Neural cell (in vitro differentiated cells): ENCODE data around the gene ZNF513. TPM values are rescaled to one million over a fixed set of nuclear protein-coding genes. Genes with fewer than 3 reads are reported as not detected.
A peak's percentile ranks its signal among the peaks of the same experiment; 100 is the strongest.

Source experiments
- H2AFZ ChIP-seq: fragments of 200-600, 300-800 bp; sonication (generic), shearing (Covaris generic); 2 replicates; pipeline ENCODE4 v1.6.0; 2014; ENCODE audit warnings: low read depth, mild to moderate bottlenecking, antibody characterized with exemption, low read length, moderate library complexity
- H3F3A ChIP-seq: fragments of 200-600 bp; shearing (Covaris generic); 2 replicates; pipeline ENCODE4 v1.6.1; 2016; ENCODE audit warnings: mild to moderate bottlenecking, moderate library complexity, mixed read lengths, antibody characterized with exemption, low read length; ENCODE audit not compliant: insufficient read depth, poor library complexity, severe bottlenecking
- H3K27ac ChIP-seq: fragments of 200-600, 300-800 bp; sonication (generic), shearing (Covaris generic); 2 replicates; pipeline ENCODE4 v1.5.1; 2014; ENCODE audit warnings: mild to moderate bottlenecking, low read length, moderate library complexity
- H3K27me3 ChIP-seq: fragments of 300-800, 200-600 bp; sonication (generic), shearing (Covaris generic); 2 replicates; pipeline ENCODE4 v1.6.0; 2014; ENCODE audit warnings: mild to moderate bottlenecking, low read depth, low read length, moderate library complexity; ENCODE audit not compliant: insufficient read depth
- H3K36me3 ChIP-seq: fragments of 300-800, 200-600 bp; sonication (generic), shearing (Covaris generic); 2 replicates; pipeline ENCODE4 v1.5.1; 2014; ENCODE audit warnings: mild to moderate bottlenecking, antibody characterized with exemption, low read length, moderate library complexity; ENCODE audit not compliant: insufficient read depth
- H3K4me2 ChIP-seq: fragments of 300-800, 200-600 bp; sonication (generic), shearing (Covaris generic); 2 replicates; pipeline ENCODE4 v1.6.0; 2014; ENCODE audit warnings: mild to moderate bottlenecking, low read length
- H3K4me3 ChIP-seq: fragments of 300-800, 200-600 bp; sonication (generic), shearing (Covaris generic); 2 replicates; pipeline ENCODE4 v1.5.1; 2014; ENCODE audit warnings: mild to moderate bottlenecking, low read length, moderate library complexity
- H3K79me2 ChIP-seq: fragments of 200-600 bp; shearing (Covaris generic); replicated peaks from 2 replicates; pipeline ENCODE4 v1.6.0; 2014; ENCODE audit warnings: mild to moderate bottlenecking, low read length, moderate library complexity; ENCODE audit not compliant: insufficient read depth
- H3K9ac ChIP-seq: fragments of 300-800, 200-600 bp; sonication (generic), shearing (Covaris generic); 2 replicates; pipeline ENCODE4 v1.6.1; 2016; ENCODE audit warnings: mild to moderate bottlenecking, low read length, mixed read lengths
- H3K9me2 ChIP-seq: fragments of 200-600 bp; shearing (Covaris generic); 2 replicates; pipeline ENCODE4 v1.6.1; 2016; ENCODE audit warnings: mild to moderate bottlenecking, low read length, mixed read lengths; ENCODE audit not compliant: insufficient read depth
- H3K9me3 ChIP-seq: fragments of 200-600, 300-800 bp; sonication (generic), shearing (Covaris generic); 2 replicates; pipeline ENCODE4 v1.6.1; 2016; ENCODE audit warnings: mild to moderate bottlenecking, mixed run types, low read length, moderate library complexity, mixed read lengths
- H4K20me1 ChIP-seq: fragments of 200-600 bp; shearing (Covaris generic); 2 replicates; pipeline ENCODE4 v1.6.1; 2016; ENCODE audit warnings: mild to moderate bottlenecking, mixed run types; ENCODE audit not compliant: insufficient read depth
- CTCF ChIP-seq: fragments of 450-650 bp; IDR thresholded peaks from 2 replicates; pipeline ENCODE4 v1.5.1; 2014; ENCODE audit warnings: antibody characterized with exemption, mild to moderate bottlenecking, moderate library complexity; ENCODE audit not compliant: poor library complexity, severe bottlenecking
- EP300 ChIP-seq: fragments of 450-650 bp; conservative IDR thresholded peaks from 2 replicates; pipeline ENCODE4 v1.6.1; 2014; ENCODE audit warnings: antibody characterized with exemption, mild to moderate bottlenecking, moderate library complexity; ENCODE audit not compliant: poor library complexity, severe bottlenecking
- EZH2 ChIP-seq: fragments of 200-600, 300-800 bp; shearing (Covaris generic), sonication (generic); IDR thresholded peaks from 2 replicates; pipeline ENCODE4 v1.6.1; 2014; ENCODE audit warnings: antibody characterized with exemption, low read length, borderline replicate concordance, mild to moderate bottlenecking; ENCODE audit not compliant: insufficient read depth, poor library complexity, severe bottlenecking
- MXI1 ChIP-seq: fragments of 450-650 bp; conservative IDR thresholded peaks from 2 replicates; pipeline ENCODE4 v1.6.1; 2014; ENCODE audit warnings: antibody characterized with exemption, mild to moderate bottlenecking; ENCODE audit not compliant: poor library complexity, severe bottlenecking
- POLR2AphosphoS5 ChIP-seq: IDR thresholded peaks from 2 replicates; pipeline ENCODE4 v1.6.1; 2012
- RAD21 ChIP-seq: fragments of 450-650 bp; conservative IDR thresholded peaks from 2 replicates; pipeline ENCODE4 v1.6.1; 2014; ENCODE audit warnings: antibody characterized with exemption, mild to moderate bottlenecking, moderate library complexity
- SMC3 ChIP-seq: fragments of 450-650 bp; conservative IDR thresholded peaks from 2 replicates; pipeline ENCODE4 v1.6.1; 2014; ENCODE audit warnings: antibody characterized with exemption, mild to moderate bottlenecking, moderate library complexity; ENCODE audit not compliant: poor library complexity
- TAF1 ChIP-seq: IDR thresholded peaks from 2 replicates; pipeline ENCODE4 v1.6.1; 2012; ENCODE audit warnings: low read depth
- polyA plus RNA-seq: library from polyadenylated mRNA; depleted of rRNA; stranded (reverse); fragments of >200 nt; gene quantifications from 2 replicates; pipeline ENCODE4 v1.2.3, GENCODE V29; 2014
- TF ChIP-seq, protein P1 (sequence below): IDR thresholded peaks from 2 replicates; pipeline ENCODE4 v1.6.1; 2012; ENCODE audit warnings: borderline replicate concordance

Gene ZNF513
- polyA plus RNA-seq, 1 donor from 2014 or later: 40.5 TPM

- Histone ChIP-seq H2AFZ (no peak overlapping the region), H4K20me1 (no peaks in the 10 kb centered on the region), H3K9ac (peak overlapping the region; percentile 84), H3K9me2 (no peaks in the 10 kb centered on the region), H3K79me2 (peaks cover 12% of the 10 kb centered on the region), H3K4me2 (peak overlapping the region; percentile 91), H3K9me3 (no peaks in the 10 kb centered on the region), H3K27me3 (no peaks in the 10 kb centered on the region), H3K36me3 (no peaks in the 10 kb centered on the region), H3F3A (no peaks in the 10 kb centered on the region), H3K27ac (peak overlapping the region; percentile 69), H3K4me3 (peak overlapping the region; percentile 72)
- no peak for TF ChIP-seq RAD21
- TF ChIP-seq POLR2AphosphoS5: no peak
- no peak for TF ChIP-seq CTCF
- no peak for TF ChIP-seq TAF1
- TF ChIP-seq, protein P1, sequence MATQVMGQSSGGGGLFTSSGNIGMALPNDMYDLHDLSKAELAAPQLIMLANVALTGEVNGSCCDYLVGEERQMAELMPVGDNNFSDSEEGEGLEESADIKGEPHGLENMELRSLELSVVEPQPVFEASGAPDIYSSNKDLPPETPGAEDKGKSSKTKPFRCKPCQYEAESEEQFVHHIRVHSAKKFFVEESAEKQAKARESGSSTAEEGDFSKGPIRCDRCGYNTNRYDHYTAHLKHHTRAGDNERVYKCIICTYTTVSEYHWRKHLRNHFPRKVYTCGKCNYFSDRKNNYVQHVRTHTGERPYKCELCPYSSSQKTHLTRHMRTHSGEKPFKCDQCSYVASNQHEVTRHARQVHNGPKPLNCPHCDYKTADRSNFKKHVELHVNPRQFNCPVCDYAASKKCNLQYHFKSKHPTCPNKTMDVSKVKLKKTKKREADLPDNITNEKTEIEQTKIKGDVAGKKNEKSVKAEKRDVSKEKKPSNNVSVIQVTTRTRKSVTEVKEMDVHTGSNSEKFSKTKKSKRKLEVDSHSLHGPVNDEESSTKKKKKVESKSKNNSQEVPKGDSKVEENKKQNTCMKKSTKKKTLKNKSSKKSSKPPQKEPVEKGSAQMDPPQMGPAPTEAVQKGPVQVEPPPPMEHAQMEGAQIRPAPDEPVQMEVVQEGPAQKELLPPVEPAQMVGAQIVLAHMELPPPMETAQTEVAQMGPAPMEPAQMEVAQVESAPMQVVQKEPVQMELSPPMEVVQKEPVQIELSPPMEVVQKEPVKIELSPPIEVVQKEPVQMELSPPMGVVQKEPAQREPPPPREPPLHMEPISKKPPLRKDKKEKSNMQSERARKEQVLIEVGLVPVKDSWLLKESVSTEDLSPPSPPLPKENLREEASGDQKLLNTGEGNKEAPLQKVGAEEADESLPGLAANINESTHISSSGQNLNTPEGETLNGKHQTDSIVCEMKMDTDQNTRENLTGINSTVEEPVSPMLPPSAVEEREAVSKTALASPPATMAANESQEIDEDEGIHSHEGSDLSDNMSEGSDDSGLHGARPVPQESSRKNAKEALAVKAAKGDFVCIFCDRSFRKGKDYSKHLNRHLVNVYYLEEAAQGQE: no peak
- no peak for TF ChIP-seq EZH2
- TF ChIP-seq EP300: no peak
- TF ChIP-seq SMC3: no peak
- no peak for TF ChIP-seq MXI1
Observed at GRCh38 chr2:27379383-27379835, 1.1 kb downstream of the ZNF513 start.

DNA sequence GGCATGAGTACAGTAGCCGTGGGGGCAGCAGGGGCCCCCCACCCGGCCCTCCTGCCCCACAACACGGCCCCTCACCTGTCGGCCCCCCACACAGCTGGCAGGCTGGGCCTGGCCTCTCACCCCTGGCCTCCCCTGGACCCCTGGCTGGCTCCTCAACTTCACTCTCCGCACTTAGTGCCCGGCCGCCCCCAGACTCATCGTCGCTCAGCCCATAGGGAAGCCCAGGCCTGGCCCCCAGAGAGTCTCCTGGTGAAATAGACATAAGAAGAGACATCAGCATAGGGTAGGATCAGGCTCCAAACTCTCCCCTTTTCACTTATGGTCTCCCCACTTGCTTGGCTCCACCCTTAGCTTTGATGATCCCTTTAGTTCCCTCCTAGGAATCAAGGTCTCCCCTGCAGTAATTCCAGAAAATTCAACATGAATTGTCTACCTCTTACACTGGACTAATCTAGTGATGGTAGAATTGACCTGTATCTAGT, 1.7 kb downstream of the ZNF513 start:
- Histone ChIP-seq H3K79me2 (peaks cover 12% of the 10 kb centered on the region), H4K20me1 (no peaks in the 10 kb centered on the region), H3K27ac (no peak overlapping the region), H2AFZ (no peak overlapping the region), H3K36me3 (no peaks in the 10 kb centered on the region), H3K9ac (peak overlapping the region; percentile 84), H3K9me3 (no peaks in the 10 kb centered on the region), H3K9me2 (no peaks in the 10 kb centered on the region), H3K4me2 (peak overlapping the region; percentile 91), H3F3A (no peaks in the 10 kb centered on the region), H3K27me3 (no peaks in the 10 kb centered on the region), H3K4me3 (peak overlapping the region; percentile 72)
- TF ChIP-seq TAF1 (no peak), CTCF (no peak)
- TF ChIP-seq, protein P1: no peak
